GM21367 (cell line): ENCODE measurements around the gene ZNF236.
"Not testable (repeated sequence)": the region's sequence is repeated elsewhere in the genome, so short reads cannot be mapped to it uniquely, and the experiment has no call there.

Experiments used
- ATAC-seq: cut with Tn5 transposase; IDR thresholded peaks from one replicate; pipeline ENCODE4 v1.9.1; 2021; ENCODE audit not compliant: unreplicated experiment

The ZNF236 gene

GRCh38 chr18:76943542-76944339 lies 121.4 kb downstream of the ZNF236 start:
- no peak for ATAC-seq

DNA sequence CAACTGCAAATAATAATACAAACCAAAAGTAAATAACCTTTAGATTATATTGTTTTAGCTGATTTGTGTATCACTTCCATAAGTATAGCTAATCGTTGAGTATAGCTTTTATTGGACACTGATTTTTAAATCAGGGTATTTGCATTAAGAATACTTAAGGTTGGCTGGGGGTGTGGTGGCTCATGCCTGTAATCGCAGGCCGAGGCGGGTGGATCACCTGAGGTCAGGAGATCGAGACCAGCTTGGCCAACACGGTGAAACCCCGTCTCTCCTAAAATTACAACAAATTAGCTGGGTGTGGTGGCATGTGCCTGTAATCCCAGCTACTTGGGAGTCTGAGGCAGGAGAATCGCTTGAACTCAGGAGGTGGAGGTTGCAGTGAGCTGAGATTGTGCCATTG lies 122.0 kb downstream of the ZNF236 start:
- ATAC-seq = not testable (repeated sequence)

DNA sequence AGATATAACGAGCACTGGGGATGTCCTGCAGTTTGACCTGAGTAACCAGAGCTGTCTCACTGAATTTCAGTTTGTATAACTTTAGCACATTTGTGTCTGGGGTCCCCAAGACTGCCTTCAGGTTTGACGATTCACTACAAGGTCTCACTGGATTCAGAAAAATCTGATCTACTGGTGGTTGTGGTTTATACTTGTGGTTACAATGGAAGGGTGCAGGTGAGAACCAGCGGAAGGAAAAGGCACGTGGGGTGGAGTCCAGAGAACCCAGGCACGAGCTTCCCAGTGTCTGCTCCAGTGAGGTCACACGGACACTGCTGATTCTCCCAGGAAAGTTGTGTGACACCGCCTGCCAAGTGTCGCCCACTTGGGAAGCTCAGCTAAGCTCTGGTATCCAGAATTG lies 126.0 kb downstream of the ZNF236 start:
- no peak for ATAC-seq

DNA sequence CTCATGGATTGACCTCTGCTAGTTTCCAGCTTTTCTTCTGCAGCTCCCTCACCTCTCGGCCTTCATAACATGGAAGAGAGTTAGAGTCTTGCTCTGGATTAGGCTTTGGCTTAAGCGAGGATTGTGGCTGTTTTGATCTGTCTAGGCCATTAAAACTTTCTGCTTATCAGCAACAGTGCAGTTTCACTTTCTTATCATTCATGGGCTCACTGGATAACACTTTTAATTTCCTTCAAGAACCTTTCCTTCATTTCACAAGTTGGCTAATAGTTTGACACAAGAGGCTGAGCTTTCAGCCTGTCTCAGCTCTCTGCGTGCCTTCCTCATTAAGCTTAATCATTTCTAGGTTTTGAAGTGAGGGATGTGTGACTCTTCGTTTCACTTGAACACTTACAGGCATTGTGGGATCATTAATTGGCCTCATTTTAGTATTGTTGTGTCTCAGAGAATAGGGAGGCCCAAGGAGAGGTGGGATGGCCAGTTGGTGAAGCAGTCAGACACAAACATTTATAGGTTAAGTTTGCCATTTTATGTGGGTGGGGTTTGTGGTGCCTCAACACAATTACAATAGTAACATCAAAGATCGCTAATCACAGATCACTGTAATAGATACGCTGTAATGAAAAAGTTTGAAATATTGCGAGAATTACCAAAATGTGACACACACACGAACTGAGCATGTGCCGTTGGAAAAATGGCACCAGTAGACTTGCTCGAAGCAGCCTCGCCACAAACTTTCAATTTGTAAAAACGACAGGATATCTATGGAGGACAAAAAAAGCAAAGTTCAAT lies 129.3 kb downstream of the ZNF236 start:
- ATAC-seq = no peak

- no peak for ATAC-seq
Measured at GRCh38 chr18:76952747-76953146, 130.4 kb downstream of the ZNF236 start.

DNA sequence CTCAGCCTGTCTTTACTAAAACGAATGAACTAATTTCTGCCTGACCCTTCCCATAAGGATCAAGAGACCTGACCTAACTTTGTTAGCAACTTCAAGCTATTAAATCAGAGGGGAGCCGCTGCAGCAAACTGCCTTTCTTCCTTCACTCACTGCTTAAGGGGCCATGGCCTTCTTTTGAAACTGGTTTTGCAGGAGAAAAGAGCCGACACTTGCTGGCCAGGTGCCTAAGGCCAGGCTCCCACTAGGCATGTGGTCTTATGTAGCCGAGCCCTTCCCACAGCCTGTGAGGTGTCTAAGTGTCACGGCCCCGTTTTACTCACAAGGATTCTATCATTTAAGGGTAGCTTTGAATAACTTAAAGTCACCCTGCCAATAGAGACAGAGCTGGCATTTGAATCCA lies 130.8 kb downstream of the ZNF236 start:
- ATAC-seq = no peak

- ATAC-seq = no peak
Measured at GRCh38 chr18:76953583-76954233, 131.4 kb downstream of the ZNF236 start.

GRCh38 chr18:76955524-76956170 lies 133.3 kb downstream of the ZNF236 start:
- no peak for ATAC-seq

DNA sequence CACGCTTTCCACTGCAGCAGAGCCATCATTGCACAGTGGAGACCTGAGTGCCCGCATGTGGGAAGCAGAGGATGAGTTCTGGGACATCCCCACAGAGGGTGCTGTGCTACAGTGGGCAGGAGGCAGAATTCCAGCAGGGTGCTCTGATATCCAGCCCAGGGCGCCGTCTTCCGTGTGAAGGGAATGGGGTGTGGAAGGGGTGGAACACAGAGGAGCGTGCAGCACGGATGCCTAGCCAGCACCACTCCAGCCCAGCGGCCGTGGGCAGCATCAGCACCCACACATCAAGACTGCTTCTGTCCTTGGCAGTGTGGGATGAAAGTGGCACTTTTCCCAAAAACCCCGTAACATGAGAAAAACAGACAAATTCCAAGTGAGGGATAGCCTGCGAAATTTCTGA lies 134.3 kb downstream of the ZNF236 start:
- no peak for ATAC-seq

GRCh38 chr18:76957384-76958355 lies 135.3 kb downstream of the ZNF236 start:
- no peak for ATAC-seq

DNA sequence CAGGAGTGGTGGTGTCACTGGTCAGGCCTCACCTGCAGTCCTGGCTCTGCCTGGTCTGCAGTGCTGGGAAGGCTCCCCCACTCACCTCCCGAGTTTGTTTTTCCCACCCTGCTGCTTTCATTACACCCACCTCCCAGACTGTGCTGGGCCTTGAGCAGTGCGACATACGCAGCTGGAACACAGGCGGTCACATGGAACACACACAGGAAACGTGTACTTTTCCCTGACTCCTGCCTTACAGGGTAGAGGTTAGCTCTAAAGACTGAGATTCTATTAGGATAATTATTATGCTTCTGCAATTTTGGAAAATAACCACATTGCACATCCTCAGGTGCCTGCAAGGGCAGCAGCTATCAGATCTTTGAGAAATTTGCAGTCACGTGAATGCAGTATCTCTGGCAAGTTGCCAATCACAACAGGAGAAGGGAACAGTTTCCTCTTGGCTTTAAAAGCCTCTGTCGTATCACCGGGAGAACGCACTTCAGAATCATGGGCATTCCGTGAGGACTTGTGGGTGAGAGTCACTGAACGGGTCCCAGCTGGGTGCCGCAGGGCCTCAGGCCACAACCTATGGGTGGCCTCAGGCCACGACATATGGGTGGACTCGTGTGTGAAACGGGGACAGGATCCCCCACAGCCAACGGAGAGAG lies 136.5 kb downstream of the ZNF236 start:
- ATAC-seq = no peak

GRCh38 chr18:76959605-76960004 lies 137.2 kb downstream of the ZNF236 start:
- ATAC-seq = no peak

- ATAC-seq = no peak
Measured at GRCh38 chr18:76960528-76961035, 138.2 kb downstream of the ZNF236 start.

DNA sequence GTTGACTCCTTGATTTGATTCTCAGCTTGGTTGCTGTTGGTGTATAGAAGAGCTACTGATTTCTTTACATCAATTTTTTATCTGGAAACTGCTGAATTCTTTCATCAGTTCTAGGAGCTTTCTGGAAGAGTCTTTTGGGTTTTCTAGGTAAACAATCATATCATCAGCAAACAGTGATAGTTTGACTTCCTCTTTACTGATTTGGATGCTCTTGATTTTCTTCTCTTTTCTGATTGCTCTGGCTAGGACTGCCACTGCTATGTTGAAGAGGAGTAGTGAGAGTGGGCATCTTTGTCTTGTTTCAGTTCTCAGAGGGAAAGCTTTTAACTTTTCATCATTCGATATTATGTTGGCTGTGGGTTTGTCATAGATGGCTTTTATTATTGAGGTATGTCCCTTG lies 140.5 kb downstream of the ZNF236 start:
- ATAC-seq = no peak

GRCh38 chr18:76963936-76964335 lies 141.6 kb downstream of the ZNF236 start:
- ATAC-seq = peak; percentile 57

DNA sequence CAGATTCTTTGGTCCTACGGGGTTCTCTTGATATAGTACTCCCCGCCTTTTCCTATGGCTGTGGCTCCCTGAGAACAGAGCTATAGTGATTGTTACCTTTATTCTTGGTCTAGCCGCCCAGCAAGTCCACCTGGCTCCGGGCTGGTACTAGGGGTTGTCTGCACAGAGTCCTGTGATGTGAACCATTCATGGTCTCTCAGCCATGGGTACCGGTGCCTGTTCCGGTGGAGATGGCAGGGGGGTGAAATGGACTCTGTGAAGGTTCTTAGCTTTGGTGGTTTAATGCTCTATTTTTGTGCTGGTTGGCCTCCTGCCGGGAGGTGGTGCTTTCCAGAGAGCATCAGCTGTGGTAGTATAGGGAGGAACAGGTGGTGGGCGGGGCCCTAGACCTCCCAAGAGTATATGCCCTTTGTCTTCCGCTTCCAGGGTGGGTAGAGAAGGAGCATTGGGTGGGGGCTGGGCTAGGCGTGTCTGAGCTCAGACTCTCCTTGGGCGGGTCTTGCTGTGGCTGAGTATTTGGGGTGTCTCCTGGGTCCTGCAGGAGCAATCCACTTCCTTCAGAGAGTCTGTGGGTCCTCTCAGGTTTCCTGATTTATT lies 143.3 kb downstream of the ZNF236 start:
- ATAC-seq = peak; percentile 41

- not testable (repeated sequence) for ATAC-seq
Measured at GRCh38 chr18:76967299-76967698, 144.9 kb downstream of the ZNF236 start.

DNA sequence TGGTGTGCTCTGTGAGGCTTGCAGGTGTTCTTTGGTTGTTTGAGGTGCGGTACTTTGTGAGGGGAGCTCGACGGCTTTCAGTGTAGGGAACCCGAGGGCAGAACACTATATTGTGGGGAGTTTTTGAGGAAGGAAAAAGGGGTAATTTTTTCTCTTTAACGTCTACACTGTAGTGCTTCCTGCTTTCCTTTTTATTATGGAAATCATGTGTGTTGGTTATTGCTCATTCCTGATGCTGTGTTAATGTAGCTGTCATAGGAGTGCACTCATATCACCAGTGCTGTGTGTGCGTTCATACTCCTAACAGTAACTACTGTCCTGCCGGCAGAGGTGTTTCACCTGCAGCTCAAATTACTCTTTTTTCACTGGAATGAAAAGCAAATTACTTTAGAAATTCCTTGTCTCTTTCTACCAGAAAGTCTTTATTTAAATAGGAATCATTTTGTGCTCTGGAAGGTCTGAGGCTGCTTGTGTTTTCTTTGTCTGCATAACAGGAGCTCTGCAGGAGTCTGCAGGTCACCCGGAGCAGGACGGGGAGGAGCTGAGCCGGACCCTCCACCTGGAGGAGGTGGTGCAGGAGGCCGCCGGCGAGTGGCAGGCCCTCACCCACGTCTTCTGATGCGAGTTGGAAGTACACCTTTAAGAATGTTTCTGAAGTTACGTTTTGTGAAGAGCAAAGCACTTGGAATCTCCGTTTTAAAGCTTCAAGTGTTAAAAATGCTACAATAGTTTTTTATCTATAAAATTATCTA lies 145.5 kb downstream of the ZNF236 start:
- ATAC-seq = no peak
